Subcutaneous adipose tissue (tissue), 4 donors: ENCODE measurements around the gene LMAN2. TPM values are rescaled to one million over a fixed set of nuclear protein-coding genes. Genes with fewer than 3 reads are reported as not detected.

Experiments used
- total RNA-seq, 4 donors: library from RNA; depleted of rRNA; stranded (reverse); fragments of >200 nt; gene quantifications; one replicate each; pipeline ENCODE4 v1.1.0, GENCODE V29; 2016
- TF ChIP-seq, protein P1 (sequence below): fragments of 450-650 bp; IDR thresholded peaks from one replicate; pipeline ENCODE4 v1.5.1; 2016; ENCODE audit warnings: low read depth, mild to moderate bottlenecking, control low read depth, antibody characterized with exemption, moderate library complexity

The LMAN2 gene
- total RNA-seq, 4 donors from 2014 or later = 93.6 to 158 (median 129) TPM

DNA sequence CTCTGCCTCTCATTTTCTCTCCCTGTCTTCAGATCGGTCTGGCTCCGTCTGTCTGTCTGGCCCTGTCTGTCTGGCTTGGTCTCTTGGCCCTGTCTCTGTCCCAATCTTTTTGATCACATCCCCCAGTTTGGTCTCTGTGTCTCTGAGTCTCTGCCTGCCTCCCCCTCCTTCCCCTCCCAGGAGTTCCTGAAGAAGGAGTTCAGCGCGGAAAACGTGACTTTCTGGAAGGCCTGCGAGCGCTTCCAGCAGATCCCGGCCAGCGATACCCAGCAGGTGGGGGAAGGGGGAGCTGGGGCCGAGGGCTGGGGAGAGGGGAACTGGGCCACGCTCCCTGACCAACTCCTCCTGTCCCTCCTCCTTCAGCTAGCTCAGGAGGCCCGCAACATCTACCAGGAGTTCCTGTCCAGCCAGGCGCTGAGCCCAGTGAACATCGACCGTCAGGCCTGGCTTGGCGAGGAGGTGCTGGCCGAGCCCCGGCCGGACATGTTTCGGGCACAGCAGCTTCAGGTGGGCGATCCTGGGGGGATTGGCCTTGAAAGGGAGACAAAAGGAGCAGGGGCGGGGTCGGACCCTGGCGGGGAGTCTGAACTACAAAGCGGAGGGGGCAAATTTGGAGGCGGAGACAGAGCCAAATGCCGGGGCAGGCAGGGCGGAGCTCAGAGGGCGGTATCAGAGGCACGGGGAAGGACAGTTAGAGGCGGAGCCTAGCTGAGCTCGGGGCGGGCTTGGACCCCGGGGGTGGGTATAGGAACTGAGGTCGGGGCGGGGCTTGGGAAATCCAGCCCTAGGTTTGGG lies 15.3 kb upstream of the LMAN2 start:
- TF ChIP-seq, protein P1, sequence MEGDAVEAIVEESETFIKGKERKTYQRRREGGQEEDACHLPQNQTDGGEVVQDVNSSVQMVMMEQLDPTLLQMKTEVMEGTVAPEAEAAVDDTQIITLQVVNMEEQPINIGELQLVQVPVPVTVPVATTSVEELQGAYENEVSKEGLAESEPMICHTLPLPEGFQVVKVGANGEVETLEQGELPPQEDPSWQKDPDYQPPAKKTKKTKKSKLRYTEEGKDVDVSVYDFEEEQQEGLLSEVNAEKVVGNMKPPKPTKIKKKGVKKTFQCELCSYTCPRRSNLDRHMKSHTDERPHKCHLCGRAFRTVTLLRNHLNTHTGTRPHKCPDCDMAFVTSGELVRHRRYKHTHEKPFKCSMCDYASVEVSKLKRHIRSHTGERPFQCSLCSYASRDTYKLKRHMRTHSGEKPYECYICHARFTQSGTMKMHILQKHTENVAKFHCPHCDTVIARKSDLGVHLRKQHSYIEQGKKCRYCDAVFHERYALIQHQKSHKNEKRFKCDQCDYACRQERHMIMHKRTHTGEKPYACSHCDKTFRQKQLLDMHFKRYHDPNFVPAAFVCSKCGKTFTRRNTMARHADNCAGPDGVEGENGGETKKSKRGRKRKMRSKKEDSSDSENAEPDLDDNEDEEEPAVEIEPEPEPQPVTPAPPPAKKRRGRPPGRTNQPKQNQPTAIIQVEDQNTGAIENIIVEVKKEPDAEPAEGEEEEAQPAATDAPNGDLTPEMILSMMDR = no peak

DNA sequence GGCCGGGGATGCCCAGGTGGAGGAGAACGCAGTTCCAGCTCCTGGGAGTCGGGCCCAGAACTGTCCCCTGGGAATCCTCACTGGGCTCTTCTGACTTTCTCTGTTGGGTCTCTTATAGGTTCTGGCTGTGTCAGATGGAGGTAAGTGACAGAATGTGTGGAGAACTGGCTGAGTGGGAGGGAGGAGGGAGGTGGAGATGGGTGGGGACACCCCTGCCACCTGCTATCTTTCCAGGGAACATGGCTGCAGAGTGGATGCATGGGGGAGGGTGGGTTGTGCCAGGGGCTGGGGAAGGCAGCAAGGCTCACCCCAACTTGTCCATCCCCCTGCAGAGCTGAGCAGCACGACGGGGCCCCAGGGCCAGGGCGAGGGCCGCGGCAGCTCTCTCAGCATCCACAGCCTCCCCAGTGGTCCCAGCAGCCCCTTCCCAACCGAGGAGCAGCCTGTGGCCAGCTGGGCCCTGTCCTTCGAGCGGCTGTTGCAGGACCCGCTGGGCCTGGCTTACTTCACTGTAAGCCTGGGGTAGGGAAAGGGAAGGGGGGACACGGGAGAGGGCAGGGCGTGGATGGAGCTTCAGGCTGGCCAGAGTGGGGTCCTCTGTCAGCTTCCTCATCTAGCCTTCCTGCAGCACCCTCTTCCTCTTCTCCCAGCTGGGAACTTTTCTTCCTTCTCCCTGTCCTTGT lies 14.5 kb upstream of the LMAN2 start:
- TF ChIP-seq, protein P1 = no peak

DNA sequence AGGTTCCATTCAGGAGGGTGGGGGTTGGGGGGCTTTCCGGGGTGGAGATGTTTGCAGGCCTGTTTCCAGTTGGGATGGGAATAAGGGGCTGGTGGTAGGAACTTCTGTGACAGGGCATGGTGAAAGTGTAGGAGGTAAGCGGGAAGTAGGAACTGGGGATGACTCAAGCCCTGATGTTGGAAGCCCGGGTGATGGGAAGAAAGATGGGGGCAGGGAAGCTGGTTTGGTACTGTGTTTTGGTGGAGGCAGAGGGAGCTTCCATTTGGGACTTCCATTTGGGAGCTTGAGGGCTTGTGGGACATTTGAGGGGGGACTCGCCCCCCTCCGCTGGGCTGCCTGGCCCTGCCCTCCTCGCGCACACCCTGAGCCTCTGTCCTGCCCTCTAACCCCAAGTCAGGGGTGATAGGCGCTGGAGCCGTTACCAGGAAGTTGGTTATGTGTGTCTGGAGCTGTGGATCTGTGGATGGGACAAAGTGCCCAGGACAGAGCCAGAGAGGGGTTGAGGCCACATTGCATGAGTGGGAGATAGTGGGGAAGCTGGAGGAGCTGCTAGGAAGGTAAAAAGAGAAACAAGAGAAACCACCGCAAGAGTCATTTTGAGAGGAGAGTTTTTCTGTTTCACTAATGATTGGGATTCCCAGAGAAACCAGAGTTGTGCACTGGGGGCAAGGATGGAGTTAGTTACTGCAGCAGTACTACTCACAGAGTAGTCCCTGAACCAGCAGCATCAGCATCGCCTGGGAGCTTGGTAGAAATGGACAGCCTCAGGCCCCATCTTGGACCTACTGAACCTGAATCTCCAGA lies 12.9 kb upstream of the LMAN2 start:
- TF ChIP-seq, protein P1 = no peak

DNA sequence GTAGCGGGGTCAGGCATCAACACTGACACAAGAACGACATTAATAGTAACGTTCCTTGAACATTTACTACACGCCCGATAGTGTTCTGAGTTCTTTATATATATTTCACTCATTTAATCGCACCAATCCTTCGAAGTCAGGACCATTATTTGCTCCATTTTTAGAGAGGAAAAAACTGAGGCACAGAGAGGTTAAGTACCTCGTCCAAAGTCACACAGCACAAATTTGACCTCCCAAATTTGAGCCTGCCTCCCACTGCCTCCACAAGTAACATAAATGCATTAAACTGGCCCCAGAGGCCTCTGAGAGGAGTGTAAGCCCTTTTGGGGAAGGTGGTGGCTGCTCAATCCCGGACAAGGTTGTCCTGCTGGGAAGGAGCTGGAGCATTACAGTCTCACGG lies 12.1 kb upstream of the LMAN2 start:
- TF ChIP-seq, protein P1 = no peak

DNA sequence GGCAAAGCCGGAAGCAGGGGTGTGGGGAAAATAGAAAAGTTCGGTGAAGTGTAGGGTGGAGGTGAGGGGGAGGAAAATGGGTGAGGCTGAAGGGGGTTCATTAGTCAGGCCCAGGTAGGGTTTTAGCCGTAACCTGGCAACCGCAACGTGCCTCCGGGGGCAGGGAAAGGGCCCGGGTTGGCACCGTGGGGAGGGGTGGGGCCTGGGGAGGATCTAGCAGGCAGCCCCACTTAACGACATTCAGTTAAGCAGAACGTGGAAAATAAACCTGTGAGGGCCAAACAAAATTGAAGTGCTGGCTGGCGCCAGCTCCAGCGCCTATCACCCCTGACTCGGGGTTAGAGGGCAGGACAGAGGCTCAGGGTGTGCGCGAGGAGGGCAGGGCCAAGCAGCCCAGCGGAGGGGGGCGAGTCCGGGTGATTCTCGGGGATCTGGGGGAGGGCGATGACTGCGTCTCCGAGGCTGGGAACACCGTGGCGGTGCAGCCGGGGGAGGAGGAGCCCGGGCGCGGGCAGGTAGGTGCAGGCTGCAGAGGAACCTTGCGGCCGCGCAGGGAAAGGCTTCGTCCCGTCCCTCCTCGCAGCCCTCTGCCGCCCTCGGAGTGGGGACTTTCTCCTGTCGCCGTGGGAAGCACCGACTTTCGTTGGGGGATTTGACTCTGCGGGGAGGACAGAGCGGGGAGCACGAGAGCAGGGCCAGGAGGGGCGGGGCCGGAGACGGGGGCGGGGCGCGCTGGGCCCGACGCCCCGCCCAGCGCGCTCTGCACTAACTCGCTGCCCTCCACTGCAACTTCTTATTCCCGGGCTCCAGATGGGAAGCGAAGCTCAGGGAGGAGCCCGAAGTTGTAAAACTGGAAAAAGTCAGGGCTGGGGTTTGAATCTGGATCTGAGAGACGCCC lies 11.4 kb upstream of the LMAN2 start:
- TF ChIP-seq, protein P1 = no peak

DNA sequence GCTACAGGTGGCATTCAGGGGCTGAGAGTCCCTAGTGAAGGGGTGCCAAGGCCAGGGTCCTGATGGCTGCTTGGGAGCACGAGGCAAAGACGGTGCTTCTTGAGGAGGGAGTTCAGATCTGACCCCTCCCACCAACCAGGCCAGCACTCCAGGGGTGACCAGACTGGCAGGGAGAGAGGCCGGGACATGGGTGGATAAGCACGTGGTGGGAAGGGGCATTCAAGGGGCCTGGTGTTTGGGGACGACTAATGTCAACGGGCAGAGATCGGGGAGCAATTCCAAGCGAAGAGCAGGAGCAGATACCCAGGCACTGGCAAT lies 10.8 kb upstream of the LMAN2 start:
- TF ChIP-seq, protein P1 = no peak
